HG02981 (cell line): ENCODE results near the gene VCAN.
"Not testable (repeated sequence)": the region's sequence is repeated elsewhere in the genome, so short reads cannot be mapped to it uniquely, and the experiment has no call there.

Experiments
- ATAC-seq: cut with Tn5 transposase; IDR thresholded peaks from one replicate; pipeline ENCODE4 v1.9.1; 2021; ENCODE audit warnings: mild to moderate bottlenecking, moderate library complexity; ENCODE audit not compliant: unreplicated experiment

Gene VCAN

GRCh38 chr5:83471405-83472212 lies at the start of gene VCAN:
TSS of gene VCAN (plus strand) at chr5:83471744. CDS start at chr5:83483519, 11,775 bp downstream.
- ATAC-seq = no peak

- ATAC-seq = no peak
These were observed 49.3 kb upstream of the VCAN start for GRCh38 chr5:83422284-83422683.

GRCh38 chr5:83426855-83427254 lies 44.7 kb upstream of the VCAN start:
- ATAC-seq = peak; percentile 59

DNA sequence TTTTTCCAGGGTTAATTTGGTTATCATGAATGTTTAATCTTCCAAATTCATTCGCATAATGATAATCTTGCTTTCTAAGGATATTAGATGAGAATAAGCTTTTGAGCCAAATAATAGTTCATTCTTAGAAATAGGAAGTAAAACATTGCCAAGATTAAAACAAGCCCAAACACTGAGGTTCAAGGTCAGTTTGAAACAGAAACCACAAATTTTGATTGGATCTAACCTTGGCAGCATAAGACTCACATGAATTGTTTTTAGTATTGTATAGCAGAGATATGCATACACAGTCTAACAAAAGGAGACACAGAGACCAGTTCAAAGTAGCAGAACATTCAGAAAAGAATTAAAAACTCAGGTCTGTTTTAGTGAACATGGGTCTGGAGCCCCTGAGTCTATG lies 43.4 kb upstream of the VCAN start:
- ATAC-seq = no peak

- no peak for ATAC-seq
These were observed 42.7 kb upstream of the VCAN start for GRCh38 chr5:83428890-83429289.

DNA sequence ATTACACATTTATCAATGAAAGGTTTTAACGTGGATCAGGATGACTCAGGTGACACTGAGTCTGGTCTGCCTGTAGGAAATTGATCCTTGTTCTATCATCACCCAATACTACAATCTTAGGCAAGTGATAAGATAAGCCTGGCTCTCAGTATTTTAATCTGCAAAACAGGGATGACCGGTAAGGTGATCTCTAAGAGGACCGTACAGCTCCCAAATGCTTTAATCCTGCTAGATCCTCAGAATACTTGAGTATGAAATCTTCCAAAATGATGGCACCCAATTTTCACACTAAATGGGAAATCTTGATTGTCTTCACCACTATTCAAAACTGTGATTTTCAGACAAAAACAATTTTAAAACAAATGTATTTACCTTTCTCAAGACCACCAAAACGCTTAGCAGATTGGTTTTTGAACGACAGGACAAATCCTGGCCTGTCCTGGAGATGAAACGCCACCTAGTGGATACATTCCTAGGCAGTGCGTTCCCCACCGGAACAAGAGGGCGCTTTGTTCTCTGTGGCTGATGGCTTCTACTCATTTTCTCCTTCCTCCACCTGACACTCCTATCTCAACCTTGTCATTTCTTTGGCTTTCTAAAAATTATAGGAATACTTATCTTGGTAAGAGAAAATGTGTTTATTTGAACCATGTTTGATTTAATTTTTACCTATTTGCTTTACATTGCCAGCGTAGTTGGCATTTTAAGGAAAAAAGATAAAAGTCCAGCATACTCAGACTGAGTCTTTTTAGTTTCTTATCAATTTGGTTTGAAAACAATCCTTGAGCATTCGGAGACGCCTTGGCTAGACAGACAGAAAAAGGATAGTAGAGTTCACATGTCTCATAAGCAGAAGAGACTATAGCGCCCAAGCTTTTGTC lies 41.2 kb upstream of the VCAN start:
- peak; percentile 65 for ATAC-seq

GRCh38 chr5:83433891-83434290 lies 37.7 kb upstream of the VCAN start:
- ATAC-seq = no peak

- no peak for ATAC-seq
These were observed 36.6 kb upstream of the VCAN start for GRCh38 chr5:83434946-83435345.

- ATAC-seq = no peak
These were observed 35.3 kb upstream of the VCAN start for GRCh38 chr5:83436276-83436675.

DNA sequence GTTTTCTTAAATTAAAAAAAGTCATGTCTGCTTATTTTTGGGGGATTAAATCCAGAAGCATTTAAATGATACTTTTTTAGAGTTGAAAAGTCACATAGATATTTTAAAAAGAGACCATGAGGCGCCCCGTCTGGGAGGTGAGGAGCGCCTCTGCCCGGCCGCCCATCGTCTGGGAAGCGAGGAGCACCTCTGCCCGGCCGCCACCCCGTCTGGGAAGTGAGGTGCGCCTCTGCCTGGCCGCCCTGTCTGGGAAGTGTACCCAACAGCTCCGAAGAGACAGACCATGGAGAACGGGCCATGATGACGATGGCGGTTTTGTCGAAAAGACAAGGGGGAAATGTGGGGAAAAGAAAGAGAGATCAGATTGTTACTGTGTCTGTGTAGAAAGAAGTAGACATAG lies 33.8 kb upstream of the VCAN start:
- not testable (repeated sequence) for ATAC-seq

DNA sequence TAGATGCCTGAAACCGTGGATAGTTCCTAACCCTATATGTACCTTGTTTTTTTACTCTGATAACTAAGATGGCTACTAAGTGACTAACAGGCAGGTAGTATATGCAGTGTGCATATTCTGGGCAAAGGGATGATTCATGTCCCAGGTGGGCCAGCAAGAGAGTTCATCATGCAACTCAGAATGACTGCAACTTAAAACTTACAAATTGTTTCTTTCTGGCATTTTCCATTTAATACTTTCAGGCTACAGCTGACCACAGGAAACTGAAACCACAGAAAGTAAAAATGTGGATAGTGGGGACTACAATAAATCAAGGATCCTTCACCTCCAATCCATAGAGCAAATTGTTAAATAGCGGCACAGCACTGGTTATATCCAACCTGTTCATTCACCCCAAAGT lies 30.7 kb upstream of the VCAN start:
- no peak for ATAC-seq

GRCh38 chr5:83441747-83442146 lies 29.8 kb upstream of the VCAN start:
- ATAC-seq = peak; percentile 65

- no peak for ATAC-seq
These were observed 28.0 kb upstream of the VCAN start for GRCh38 chr5:83443534-83443933.

GRCh38 chr5:83444445-83444844 lies 27.1 kb upstream of the VCAN start:
- no peak for ATAC-seq

GRCh38 chr5:83446253-83446947 lies 25.1 kb upstream of the VCAN start:
- no peak for ATAC-seq

DNA sequence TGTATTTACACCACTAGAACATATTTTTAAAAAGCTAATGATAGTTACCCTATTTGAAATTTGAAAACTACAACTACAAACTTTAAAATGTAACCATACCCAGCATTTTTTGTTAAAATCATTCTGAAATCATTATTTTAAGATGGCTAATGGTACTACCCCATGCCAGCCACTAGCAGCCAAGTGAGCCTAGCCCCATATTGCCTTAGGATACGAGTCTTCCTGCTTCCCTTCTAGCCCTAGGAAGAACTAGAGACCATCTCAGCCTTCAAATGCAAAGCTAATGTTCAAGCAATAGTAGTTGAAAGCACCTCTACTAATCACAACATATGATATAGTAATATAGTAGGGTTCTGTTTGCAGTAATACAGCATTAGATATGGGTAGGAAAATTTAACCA lies 24.0 kb upstream of the VCAN start:
- no peak for ATAC-seq

DNA sequence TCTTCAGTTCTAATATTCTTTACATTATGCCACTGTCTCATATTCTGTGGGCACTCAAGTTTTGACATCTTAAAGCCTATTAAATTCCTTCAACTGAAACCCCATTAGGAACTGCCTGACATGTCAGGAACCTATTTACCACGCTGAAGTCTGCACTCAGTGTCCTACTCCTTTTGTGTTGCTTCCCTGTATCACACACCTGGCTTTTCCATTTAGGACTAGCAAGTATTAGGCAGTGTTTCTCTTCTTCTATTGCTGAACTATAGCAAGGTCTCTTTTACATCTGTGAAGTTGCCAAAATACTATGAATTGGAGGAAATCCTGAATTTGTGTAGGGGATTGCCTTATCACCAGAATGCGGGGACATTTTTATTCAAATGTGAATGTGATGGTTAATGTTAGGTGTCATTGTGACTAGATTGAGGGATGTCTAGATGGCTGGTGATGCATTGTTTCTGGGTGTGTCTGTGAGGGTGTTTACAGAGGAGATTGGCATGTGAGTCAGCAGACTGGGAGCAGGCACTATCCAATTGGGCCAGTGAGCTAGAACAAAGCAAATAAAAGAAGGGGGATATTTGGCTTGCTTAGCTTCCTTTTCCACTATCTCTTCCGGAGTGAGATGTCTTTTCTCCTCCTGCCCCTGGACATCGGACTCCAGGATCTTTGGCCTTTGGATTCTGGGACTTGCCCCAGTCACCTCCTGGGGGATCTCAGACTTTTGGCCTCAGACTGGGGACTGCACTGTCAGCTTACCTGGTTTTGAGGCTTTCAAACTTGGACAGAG lies 21.2 kb upstream of the VCAN start:
- ATAC-seq = no peak

GRCh38 chr5:83450967-83451248 lies 20.6 kb upstream of the VCAN start:
- ATAC-seq = no peak

DNA sequence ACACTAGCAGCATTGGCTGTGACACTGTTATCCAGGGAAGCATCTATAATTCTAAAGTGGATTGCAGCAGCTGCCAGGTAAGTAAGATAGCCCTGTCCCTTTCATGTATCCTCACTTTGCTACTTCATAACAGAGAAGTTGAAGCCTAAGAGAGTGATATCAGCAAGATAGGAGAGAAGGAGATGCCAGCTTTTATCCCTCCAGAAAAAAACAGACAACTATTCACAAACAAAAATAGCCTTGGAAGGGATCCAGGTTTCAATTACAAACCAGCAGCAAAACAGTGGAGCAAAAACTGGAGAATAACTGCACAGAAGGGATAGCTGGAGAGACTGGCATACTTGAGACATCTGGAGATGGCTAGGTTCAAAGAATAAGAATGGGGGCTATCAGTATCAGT lies 19.6 kb upstream of the VCAN start:
- ATAC-seq = no peak

- no peak for ATAC-seq
These were observed 17.6 kb upstream of the VCAN start for GRCh38 chr5:83453937-83454336.

- no peak for ATAC-seq
These were observed 7.3 kb upstream of the VCAN start for GRCh38 chr5:83464261-83464660.
